Activated naive CD4-positive, alpha-beta T cell treated with anti-CD3 and anti-CD28 coated beads, Interleukin-2, amount 10 ng/mL, durations not matched to agents 7 days and 5 days (primary cell): ENCODE results near the gene SLCO4A1.
A peak's percentile ranks its signal among the peaks of the same experiment; 100 is the strongest.

Experiments
- CTCF ChIA-PET: fragments of 350-600 bp; sonication (Branson Sonifier 250); formaldehyde crosslinking; loops from one replicate; lab custom pipeline; 2021; ENCODE audit warnings: antibody characterized with exemption; lab: Charles Lee
- DNase-seq: peaks from one replicate; pipeline ENCODE4 v3.0.0-alpha.2; 2020
- H3K27ac Mint-ChIP-seq: one replicate; pipeline ENCODE4 v1.8.0; 2021; ENCODE audit warnings: mild to moderate bottlenecking, moderate library complexity, mixed read lengths
- H3K27me3 Mint-ChIP-seq: one replicate; pipeline ENCODE4 v1.8.0; 2021; ENCODE audit warnings: mild to moderate bottlenecking, mixed read lengths
- H3K36me3 Mint-ChIP-seq: one replicate; pipeline ENCODE4 v1.8.0; 2021; ENCODE audit warnings: mixed read lengths
- H3K4me1 Mint-ChIP-seq: one replicate; pipeline ENCODE4 v1.8.0; 2021; ENCODE audit warnings: mixed read lengths
- H3K4me3 Mint-ChIP-seq: one replicate; pipeline ENCODE4 v1.8.0; 2021; ENCODE audit warnings: mild to moderate bottlenecking, moderate library complexity, mixed read lengths
- H3K9me3 Mint-ChIP-seq: one replicate; pipeline ENCODE4 v1.8.0; 2021; ENCODE audit warnings: mixed read lengths

Gene SLCO4A1

DNA sequence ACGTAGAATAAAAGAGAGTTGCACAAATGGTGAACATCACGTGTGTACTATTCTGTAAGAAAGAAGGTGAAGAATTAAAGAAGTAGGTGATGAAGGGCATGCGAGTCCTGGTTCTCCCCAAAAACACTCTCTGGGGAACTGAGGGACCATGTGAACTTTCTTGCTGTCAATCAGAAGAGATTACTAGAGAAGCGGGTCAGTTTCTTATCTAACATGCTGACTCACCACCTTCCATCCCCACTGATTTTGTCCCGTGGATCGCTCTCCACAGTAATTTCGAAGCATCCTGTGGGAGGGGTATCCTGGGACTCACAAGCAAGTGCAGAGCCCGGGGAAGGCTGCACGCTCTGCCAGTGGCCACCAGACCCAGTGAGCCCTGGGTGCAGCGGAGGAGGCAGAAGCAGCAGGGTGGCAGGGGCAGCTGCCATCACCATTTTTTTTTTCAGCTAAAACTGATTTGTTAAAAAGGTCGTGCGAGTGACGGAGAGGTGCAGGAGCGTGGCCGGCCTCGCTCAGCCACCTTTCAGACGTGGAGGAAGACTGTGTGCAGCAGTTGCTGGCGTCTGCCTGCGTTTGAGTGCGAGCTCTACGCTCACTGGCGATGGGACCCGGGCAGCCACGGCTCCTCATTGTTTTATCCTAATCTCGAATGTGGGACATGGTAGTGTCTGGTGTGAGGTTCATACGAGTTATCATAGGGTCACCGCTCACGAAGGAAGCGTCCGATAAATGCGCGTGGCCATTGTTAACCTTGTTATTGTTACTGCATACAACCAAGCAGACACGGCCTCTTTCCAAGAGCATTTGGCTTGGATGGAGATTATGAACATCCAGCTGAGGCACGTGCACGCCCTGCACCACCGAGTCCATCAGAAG, 28.0 kb upstream of the SLCO4A1 start:
- Mint-ChIP-seq H3K9me3 (peaks cover 5% of the 10 kb centered on the region), H3K36me3 (no peaks in the 10 kb centered on the region), H3K4me1 (peaks cover 32% of the 10 kb centered on the region), H3K27me3 (peaks cover 46% of the 10 kb centered on the region), H3K4me3 (no peak overlapping the region), H3K27ac (no peak overlapping the region)
- DNase-seq: no peak
- CTCF ChIA-PET: interaction anchor here (0.9 to 2.5 kb wide), 2 partner anchors 11 to 84 kb away, joined by 3 to 6 read pairs; no protein-coding TSS in a partner anchor

DNA sequence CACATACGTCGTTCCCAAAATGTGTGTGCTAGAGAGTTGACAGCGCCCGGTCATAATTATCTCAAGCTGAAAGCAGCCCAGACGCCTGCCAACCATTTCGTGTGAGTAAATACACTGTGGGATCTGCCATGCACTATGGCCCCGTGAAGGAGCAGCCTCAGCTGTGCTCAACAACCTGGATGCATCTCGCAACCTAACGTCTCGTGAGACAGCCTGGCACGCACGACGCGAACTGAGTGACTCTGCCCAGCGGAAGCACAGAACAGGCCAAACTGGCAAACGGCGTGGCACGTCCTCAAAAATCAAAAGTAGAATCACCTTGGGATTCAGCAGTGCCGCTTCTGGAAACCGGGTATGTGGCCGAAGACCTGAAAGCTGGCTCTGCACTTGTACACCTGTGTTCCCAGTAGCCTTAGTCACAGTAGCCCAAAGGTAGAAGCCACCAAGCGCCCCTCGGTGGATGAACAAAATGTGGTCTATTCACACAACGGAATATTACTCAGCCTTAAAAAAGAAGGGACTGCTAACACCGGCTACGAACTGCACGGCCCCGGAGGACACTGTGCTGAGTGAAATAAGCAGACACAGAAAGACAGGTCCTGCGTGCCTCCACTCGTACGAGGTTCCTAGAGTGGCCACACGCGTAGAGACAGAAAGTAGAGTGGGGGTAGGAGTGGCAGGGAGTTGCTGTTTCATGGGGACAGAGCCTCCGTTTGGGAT, 27.2 kb upstream of the SLCO4A1 start:
- H3K4me1 Mint-ChIP-seq: peaks cover 35% of the 10 kb centered on the region
- no peak overlapping the region for H3K27ac Mint-ChIP-seq
- CTCF ChIA-PET: interaction anchor here (0.9 to 2.5 kb wide), 2 partner anchors 12 to 85 kb away, joined by 3 to 6 read pairs; no protein-coding TSS in a partner anchor
- no peak for DNase-seq
- H3K4me3 Mint-ChIP-seq: no peak overlapping the region
- H3K9me3 Mint-ChIP-seq: peaks cover 5% of the 10 kb centered on the region
- no peaks in the 10 kb centered on the region for H3K36me3 Mint-ChIP-seq
- H3K27me3 Mint-ChIP-seq: peaks cover 38% of the 10 kb centered on the region

DNA sequence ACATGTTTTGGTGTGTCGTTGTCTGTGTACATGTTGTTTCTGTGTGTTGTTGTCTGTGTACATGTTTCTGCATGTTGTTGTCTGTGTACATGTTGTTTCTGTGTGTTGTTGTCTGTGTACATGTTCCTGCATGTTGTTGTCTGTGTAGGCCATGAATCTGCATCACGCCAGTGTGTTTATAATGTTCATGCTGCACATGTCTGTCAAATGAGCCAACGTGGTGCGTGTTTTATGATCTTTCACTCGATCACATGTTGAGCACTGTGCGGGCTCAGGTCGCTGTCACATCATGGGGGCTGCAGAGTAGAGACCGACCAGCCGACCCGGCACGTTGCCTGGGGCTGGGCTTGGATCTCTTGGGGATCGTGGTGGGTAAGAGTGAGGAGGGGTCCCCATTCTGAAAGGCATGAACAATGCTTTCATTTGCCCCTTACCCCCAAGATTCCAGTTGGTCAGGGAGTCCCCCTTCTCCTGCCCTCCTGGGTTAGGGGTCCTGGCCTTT, 26.5 kb upstream of the SLCO4A1 start:
- CTCF ChIA-PET: interaction anchor here (0.8 to 2.1 kb wide), 3 partner anchors 14 to 206 kb away, joined by 3 to 12 read pairs (median 6); no protein-coding TSS in a partner anchor
- peaks cover 32% of the 10 kb centered on the region for H3K27me3 Mint-ChIP-seq

DNA sequence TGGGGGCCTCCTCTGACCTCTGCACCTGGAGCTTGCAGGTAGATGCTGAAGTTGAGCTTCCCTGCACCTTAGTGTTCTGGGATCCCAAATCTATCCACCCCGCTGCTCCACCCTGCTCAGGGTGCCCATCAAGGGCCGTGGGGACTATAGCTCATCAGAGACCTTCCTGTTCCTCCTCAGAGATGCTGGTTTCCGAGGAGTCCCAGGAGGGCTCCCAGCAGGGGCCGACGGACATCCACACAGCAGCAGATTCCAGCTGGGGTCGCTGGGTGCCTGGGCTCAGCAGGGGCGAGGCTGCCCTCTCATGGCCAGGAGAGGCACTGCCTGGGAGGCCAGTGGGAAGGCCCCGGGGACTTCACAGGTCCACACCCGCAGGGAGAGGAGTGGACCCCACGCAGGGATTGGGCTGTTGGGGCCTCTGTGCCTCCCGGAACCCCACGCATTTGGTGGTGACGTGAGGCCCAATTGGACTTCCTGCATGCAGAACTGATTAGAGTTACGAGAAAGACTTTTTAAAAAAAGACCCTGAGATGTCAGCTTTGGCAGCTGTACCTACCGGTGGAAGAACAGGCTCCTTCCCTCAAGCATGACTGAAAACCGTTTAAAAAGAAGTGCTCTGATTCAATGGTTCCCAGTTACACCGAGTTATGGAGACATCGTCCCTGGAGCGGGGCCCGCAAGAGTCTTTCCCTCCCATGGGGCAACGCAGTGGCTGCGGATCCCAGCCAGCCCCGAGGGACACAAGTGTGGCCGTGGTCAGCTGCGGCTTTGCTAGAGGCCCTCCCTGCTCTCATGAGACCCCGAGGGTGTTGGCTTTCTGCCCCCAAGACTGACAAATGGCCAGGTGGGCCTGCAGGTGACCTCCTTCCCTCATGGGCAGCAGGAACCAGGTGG, 25.3 kb upstream of the SLCO4A1 start:
- no peaks in the 10 kb centered on the region for H3K36me3 Mint-ChIP-seq
- H3K27ac Mint-ChIP-seq: peak overlapping the region; percentile 92
- no peaks in the 10 kb centered on the region for H3K9me3 Mint-ChIP-seq
- no peak overlapping the region for H3K4me3 Mint-ChIP-seq
- H3K4me1 Mint-ChIP-seq: peaks cover 43% of the 10 kb centered on the region
- CTCF ChIA-PET: interaction anchor here (0.6 to 2.1 kb wide), 20 partner anchors 10 to 249 kb away, joined by 3 to 22 read pairs (median 4); partner anchors contain the start of gene SLCO4A1
- H3K27me3 Mint-ChIP-seq: peaks cover 20% of the 10 kb centered on the region
- DNase-seq: peak; percentile 79

More for the DNA sequence above, 26.5 kb upstream of the SLCO4A1 start:
- Mint-ChIP-seq H3K36me3 (no peaks in the 10 kb centered on the region), H3K4me1 (peaks cover 35% of the 10 kb centered on the region), H3K9me3 (peaks cover 2% of the 10 kb centered on the region), H3K27ac (no peak overlapping the region), H3K4me3 (no peak overlapping the region)
- no peak for DNase-seq

DNA sequence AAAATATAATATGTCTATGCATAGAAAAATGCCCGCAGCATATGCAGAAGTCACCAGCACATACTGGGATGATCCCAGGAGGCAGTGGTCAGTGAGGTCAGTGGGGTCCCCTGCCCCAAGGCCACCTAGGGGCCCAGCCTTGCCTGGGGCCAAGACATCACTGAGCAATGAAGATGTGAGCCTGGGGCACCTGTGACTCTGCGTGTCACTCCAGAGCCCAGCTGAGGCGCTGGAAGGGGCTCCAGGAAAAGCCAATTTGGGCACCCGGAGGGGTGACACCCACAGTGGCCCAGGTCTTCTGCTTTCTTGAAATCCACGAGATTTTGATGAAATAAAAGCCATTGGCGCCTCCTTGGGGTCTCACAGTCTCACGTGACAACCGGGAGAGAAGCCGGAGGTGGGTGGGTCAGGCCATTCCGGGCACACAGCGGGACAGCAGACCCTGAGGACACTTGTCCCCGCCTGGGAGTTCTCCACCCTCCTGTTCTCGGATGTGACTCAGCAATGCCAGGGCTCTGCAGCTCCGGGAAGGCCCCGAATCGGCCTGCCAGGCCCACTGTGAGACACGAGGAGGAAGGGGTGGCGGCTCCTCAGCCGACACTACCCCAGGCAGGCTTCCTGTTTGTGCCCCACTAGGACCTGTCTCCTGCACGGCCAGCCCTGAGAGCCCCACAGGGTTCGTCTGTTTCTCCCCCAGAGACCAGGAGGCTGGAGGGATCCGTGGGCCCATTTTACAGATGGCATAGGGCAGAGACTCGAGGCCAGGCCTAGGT, 24.4 kb upstream of the SLCO4A1 start:
- H3K27ac Mint-ChIP-seq: peak overlapping the region; percentile 92
- peak overlapping the region; percentile 35 for H3K4me3 Mint-ChIP-seq
- CTCF ChIA-PET: interaction anchor here (0.6 to 2.3 kb wide), 12 partner anchors 11 to 208 kb away, joined by 3 to 22 read pairs (median 5); partner anchors contain the start of gene SLCO4A1
- no peaks in the 10 kb centered on the region for H3K9me3 Mint-ChIP-seq
- peaks cover 52% of the 10 kb centered on the region for H3K4me1 Mint-ChIP-seq
- H3K36me3 Mint-ChIP-seq: no peaks in the 10 kb centered on the region
- H3K27me3 Mint-ChIP-seq: peaks cover 12% of the 10 kb centered on the region
- DNase-seq: peak; percentile 72

DNA sequence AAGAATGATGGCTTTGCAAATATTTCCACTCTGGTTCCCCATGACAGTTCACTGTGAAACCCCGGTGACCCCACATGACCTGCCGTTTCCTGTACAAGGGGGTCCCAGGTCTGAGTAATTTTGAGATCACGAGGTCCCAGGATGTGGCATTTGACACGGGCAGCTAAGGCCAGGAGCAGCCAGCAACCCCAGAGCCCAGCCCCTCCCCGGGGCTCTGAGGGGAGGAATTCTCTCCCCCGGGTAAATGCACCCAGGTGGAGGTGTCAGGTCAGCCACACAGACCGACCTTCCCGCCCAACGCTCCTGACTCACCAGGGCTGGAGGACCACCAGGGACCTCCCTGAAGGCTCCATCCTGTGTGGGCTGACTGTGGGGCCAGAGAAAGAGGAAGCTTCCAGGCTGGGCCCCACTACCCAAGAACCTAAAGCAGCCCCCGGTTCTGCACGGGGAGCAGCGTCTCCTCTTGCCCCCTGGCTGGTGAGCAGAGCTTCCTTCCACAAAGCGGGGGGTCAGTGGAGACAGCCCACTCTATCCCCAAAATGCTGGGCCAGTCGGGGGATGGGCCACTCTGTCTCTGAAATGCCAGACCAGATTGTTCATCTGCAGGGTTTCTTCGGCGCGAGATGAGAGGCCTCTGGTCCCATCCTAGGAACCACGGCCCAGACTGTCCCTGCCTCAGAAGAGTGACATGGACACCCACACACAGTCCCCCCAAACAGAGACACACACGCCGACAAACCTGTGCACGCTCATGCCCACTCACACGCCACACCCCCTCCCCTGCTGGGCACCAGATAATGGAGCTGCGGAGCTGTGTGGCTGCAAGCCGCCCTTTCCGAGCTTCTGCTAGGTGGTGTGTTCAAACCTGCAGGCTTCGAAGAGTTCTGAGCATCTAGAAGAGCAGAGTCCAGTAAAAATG, 23.4 kb upstream of the SLCO4A1 start:
- Mint-ChIP-seq H3K4me1 (peaks cover 62% of the 10 kb centered on the region), H3K9me3 (no peaks in the 10 kb centered on the region), H3K27ac (peak overlapping the region; percentile 92), H3K27me3 (peaks cover 10% of the 10 kb centered on the region), H3K4me3 (peak overlapping the region; percentile 35), H3K36me3 (no peaks in the 10 kb centered on the region)
- peak; percentile 64 for DNase-seq
- CTCF ChIA-PET: interaction anchor here (0.7 to 2.3 kb wide), 2 partner anchors 33 to 173 kb away, joined by 3 to 5 read pairs; no protein-coding TSS in a partner anchor

DNA sequence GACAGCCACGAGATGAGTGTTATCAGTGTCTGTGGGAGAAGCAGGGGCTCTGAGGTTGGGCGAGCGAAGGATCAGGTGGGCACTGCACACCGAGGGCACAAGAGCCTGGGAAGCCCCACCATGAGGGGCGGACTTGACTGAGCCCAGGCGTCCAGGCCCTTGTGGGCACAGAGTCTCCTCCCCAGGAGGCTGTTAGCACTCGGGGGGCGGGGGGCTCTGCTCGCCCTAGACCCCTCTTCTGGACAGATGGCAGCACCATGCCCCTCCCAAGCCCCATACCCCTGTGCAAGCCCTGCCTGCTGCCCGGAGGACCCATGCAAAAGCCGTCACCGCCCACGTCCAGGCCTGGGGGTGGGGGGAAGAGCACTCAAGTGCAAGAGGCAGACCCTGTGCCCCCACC, 21.7 kb upstream of the SLCO4A1 start:
- Mint-ChIP-seq H3K9me3 (no peaks in the 10 kb centered on the region), H3K4me3 (no peak overlapping the region), H3K4me1 (peaks cover 72% of the 10 kb centered on the region), H3K27me3 (peaks cover 7% of the 10 kb centered on the region), H3K27ac (no peak overlapping the region), H3K36me3 (no peaks in the 10 kb centered on the region)
- DNase-seq: no peak
- CTCF ChIA-PET: no interaction called here

DNA sequence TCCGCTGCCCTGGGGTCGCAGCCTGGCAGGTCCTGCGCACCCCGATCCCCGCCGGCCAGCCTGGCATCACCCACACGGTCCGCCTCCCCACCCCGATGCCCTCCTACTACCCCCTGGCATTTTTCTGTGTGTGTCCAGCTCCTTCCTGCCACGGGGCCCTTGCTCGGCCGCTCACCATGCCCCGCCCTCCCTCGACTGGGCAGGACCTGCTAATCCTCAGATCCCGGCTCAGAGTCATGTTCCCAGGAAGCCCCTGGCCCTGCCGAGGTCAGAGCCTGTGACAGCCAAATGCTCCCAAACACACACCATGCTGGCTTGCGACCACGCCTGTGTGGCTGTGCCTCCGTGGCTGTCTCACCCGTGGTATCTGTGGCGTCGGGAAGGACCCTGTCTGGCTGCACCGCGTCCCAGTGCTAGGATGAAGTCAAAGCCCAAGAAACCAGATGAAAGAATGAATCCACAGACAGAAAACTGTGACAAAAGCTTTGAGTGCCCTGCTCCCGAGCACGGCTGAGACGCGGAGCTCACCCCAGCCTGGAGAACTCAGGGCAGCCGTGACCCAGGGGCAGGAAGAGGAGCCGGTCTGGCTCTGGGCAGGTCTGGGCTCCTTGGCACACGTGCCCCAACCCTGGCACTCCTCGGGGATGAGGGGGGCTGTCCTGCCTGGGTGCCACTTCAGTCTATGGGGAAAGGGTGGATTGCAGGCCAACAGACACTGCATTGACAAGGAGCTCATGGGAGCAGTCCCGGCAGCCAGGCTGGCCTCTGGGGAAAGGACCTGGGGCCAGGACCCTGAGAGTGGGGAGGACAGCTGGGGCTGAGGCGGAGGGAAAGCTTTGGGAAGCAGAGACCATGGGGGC, 20.8 kb upstream of the SLCO4A1 start:
- Mint-ChIP-seq H3K4me1 (peaks cover 68% of the 10 kb centered on the region), H3K36me3 (no peaks in the 10 kb centered on the region), H3K27me3 (peaks cover 8% of the 10 kb centered on the region), H3K4me3 (no peak overlapping the region), H3K27ac (peak overlapping the region; percentile 73), H3K9me3 (no peaks in the 10 kb centered on the region)
- no peak for DNase-seq
- CTCF ChIA-PET: interaction anchor here (1.0 to 1.6 kb wide), 2 partner anchors 8 to 120 kb away, joined by 3 to 4 read pairs; no protein-coding TSS in a partner anchor

DNA sequence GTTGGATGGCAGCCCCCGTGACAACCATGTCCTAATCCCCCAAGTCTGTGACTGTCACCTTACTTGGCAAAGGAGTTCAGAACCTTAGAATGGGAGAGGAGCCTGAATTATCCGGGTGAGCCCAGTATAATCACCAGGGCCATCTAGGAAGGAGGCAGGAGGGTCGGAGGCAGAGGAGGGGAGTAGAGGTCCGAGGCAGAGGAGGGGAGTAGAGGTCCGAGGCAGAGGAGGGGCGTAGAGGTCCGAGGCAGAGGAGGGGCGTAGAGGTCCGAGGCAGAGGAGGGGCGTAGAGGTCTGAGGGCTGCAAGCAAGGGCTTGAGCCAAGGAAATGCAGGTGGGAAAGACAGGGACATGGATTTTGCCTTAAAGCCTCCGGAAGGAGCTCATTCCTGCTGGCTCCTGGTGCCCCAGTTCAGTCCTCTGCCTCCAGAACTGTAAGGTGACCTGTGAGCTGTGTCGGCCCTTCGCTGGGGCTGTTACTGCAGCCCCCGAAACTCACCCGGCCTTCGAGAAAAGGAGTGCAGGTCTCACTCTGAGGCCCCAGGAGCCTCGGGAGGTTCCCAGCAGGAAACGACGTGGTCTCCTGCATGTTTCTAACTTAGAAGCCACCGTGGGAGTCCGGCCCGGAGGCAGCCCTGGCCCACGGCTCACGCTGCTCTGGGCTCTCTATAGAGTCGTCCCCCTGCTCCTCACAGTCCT, 20.0 kb upstream of the SLCO4A1 start:
- CTCF ChIA-PET: interaction anchor here (0.9 to 1.6 kb wide), 3 partner anchors 9 to 121 kb away, joined by 3 to 4 read pairs (median 3); no protein-coding TSS in a partner anchor
- Mint-ChIP-seq H3K27ac (peak overlapping the region; percentile 73), H3K9me3 (no peaks in the 10 kb centered on the region), H3K4me3 (no peak overlapping the region), H3K36me3 (no peaks in the 10 kb centered on the region), H3K4me1 (peaks cover 60% of the 10 kb centered on the region), H3K27me3 (peaks cover 8% of the 10 kb centered on the region)
- no peak for DNase-seq

DNA sequence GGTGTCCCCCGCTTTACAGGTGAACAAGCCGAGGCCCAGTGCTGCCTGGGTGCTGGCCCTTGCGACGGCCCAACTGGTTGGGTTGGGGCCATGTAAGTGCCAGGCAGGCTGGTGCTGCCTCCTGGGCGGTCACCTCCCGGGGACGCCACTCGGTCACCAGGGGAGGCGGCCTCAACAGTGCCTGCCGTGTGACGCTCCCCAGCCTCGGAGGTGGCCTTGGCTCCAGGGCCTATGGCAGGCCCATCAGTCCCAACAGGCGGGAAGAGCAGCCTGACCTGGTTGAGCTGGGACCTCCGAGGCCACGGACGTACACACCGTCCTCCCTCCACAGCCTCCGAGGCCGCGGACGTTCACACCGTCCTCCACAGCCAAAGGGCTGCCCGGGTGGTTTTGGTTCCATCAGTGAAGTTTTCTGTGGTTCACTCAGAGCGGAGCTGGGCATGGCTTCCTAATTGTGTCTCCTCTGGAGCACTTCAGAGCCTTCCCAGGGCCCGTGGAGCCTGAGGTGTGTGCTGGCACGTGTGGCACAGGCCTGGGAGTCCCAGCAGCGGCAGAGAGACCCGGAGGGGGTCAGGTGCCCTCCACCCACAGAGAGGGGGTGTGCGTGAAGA, 19.3 kb upstream of the SLCO4A1 start:
- CTCF ChIA-PET: interaction anchor here (0.9 to 2.5 kb wide), 6 partner anchors 10 to 169 kb away, joined by 3 to 8 read pairs (median 5); no protein-coding TSS in a partner anchor
- no peaks in the 10 kb centered on the region for H3K9me3 Mint-ChIP-seq

More for the DNA sequence above, 19.3 kb upstream of the SLCO4A1 start:
- Mint-ChIP-seq H3K27me3 (peaks cover 8% of the 10 kb centered on the region), H3K36me3 (no peaks in the 10 kb centered on the region), H3K4me3 (peak overlapping the region; percentile 71), H3K4me1 (peaks cover 53% of the 10 kb centered on the region), H3K27ac (peak overlapping the region; percentile 95)
- no peak for DNase-seq
